Calu3 (cell line): Measurements from ENCODE around the gene CAPN8. TPM values are rescaled to one million over a fixed set of nuclear protein-coding genes. Genes with fewer than 3 reads are reported as not detected.

ENCODE experiments used
- BruUV-seq: library from RNA; stranded (reverse); fragments of 400-500 nt; replicated peaks from 2 replicates; lab custom pipeline; 2021; lab: Mats Ljungman, UMichigan
- CTCF ChIA-PET: fragments of 300-600 bp; sonication (Branson Sonifier 250); formaldehyde crosslinking; loops from one replicate; lab custom pipeline; 2022; ENCODE audit warnings: antibody characterized with exemption; lab: Charles Lee
- DNase-seq: peaks from one replicate; pipeline ENCODE4 v3.0.0; 2022
- H3K27ac Mint-ChIP-seq: one replicate; pipeline ENCODE4 v1.8.0; 2022; ENCODE audit warnings: mixed read lengths; ENCODE audit not compliant: unreplicated experiment
- H3K27me3 Mint-ChIP-seq: one replicate; pipeline ENCODE4 v1.8.0; 2022; ENCODE audit warnings: mixed read lengths; ENCODE audit not compliant: unreplicated experiment
- H3K36me3 Mint-ChIP-seq: one replicate; pipeline ENCODE4 v1.8.0; 2022; ENCODE audit warnings: mild to moderate bottlenecking, moderate library complexity, mixed read lengths; ENCODE audit not compliant: insufficient read depth, unreplicated experiment
- H3K4me1 Mint-ChIP-seq: one replicate; pipeline ENCODE4 v1.8.0; 2022; ENCODE audit warnings: mild to moderate bottlenecking, low read depth, mixed read lengths; ENCODE audit not compliant: unreplicated experiment
- H3K4me3 Mint-ChIP-seq: one replicate; pipeline ENCODE4 v1.8.0; 2022; ENCODE audit warnings: mild to moderate bottlenecking, low read depth, moderate library complexity, mixed read lengths; ENCODE audit not compliant: unreplicated experiment
- H3K9me3 Mint-ChIP-seq: one replicate; pipeline ENCODE4 v1.8.0; 2022; ENCODE audit warnings: low read depth, mixed read lengths; ENCODE audit not compliant: unreplicated experiment
- intact Hi-C: fragments of 100-400 bp; cut with micrococcal nuclease; formaldehyde crosslinking; loops from one replicate; pipeline ENCODE4 v1.10.0; 2022; ENCODE audit not compliant: unreplicated experiment
- total RNA-seq: library from RNA; stranded (reverse); gene quantifications from 2 replicates; pipeline ENCODE4 v1.2.3, GENCODE V29; 2022
- TF ChIP-seq, protein P1 (sequence below): fragments of 200-600 bp; IDR thresholded peaks from one replicate; pipeline ENCODE4 v1.8.0; 2022; ENCODE audit warnings: antibody characterized with exemption; ENCODE audit not compliant: unreplicated experiment

CAPN8 gene
- total RNA-seq, 1 experiment from 2014 or later = 108 TPM

DNA sequence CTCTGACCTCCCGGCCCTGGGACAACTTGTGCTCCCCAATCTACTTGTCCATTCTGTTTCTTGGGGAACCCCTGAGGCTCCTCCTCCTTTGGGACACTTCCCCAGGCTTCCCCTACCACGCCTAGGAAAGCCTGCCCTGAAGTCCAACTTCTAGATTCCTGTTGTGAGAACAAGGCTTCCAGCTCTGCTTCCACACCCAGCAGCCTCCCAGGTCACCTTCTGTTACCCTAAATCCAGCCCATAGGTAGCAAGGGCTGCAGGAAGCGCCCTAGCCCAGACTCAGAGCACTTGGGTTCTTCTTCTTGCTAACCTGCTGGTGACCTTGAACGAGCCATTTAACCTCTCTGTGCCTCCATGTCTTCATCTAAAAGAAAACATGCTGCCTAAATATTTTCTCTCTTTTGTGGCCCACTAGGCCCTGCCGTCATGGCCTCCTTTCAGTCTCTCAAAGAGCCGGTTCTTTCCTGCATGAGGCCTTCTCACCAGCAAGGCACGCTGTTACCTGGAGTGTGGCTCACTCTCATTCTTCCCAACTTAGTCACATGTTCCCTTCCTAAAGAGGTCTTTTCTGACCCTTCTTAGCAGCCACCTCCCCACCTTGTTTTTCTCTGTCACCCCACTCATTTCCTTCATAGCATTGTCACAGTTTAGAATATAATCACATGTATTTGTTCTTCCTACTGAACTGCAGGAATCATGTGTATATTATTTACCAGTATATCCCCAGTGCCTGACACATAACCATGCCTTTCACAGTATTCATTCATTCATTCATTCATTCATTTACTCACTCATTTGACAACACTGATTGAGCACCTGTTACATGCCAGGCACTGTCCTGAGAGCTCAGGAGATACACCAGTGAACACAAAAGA lies 48.3 kb upstream of the CAPN8 start:
- H3K4me3 Mint-ChIP-seq = peak overlapping the region; percentile 80
- intact Hi-C loops = loop anchor here (2.0 kb wide), 1 partner anchor 27 kb away; no protein-coding TSS in a partner anchor
- H3K9me3 Mint-ChIP-seq = no peaks in the 10 kb centered on the region
- TF ChIP-seq, protein P1, sequence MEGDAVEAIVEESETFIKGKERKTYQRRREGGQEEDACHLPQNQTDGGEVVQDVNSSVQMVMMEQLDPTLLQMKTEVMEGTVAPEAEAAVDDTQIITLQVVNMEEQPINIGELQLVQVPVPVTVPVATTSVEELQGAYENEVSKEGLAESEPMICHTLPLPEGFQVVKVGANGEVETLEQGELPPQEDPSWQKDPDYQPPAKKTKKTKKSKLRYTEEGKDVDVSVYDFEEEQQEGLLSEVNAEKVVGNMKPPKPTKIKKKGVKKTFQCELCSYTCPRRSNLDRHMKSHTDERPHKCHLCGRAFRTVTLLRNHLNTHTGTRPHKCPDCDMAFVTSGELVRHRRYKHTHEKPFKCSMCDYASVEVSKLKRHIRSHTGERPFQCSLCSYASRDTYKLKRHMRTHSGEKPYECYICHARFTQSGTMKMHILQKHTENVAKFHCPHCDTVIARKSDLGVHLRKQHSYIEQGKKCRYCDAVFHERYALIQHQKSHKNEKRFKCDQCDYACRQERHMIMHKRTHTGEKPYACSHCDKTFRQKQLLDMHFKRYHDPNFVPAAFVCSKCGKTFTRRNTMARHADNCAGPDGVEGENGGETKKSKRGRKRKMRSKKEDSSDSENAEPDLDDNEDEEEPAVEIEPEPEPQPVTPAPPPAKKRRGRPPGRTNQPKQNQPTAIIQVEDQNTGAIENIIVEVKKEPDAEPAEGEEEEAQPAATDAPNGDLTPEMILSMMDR = no peak
- H3K4me1 Mint-ChIP-seq = peaks cover 67% of the 10 kb centered on the region
- no peak for DNase-seq
- BruUV-seq = TSS peak; percentile 51
- H3K27me3 Mint-ChIP-seq = no peaks in the 10 kb centered on the region
- peaks cover 59% of the 10 kb centered on the region for H3K36me3 Mint-ChIP-seq
- peak overlapping the region; percentile 94 for H3K27ac Mint-ChIP-seq
- CTCF ChIA-PET = interaction anchor here (0.8 to 1.8 kb wide), 4 partner anchors 7 to 695 kb away, joined by 3 to 5 read pairs (median 3); no protein-coding TSS in a partner anchor

DNA sequence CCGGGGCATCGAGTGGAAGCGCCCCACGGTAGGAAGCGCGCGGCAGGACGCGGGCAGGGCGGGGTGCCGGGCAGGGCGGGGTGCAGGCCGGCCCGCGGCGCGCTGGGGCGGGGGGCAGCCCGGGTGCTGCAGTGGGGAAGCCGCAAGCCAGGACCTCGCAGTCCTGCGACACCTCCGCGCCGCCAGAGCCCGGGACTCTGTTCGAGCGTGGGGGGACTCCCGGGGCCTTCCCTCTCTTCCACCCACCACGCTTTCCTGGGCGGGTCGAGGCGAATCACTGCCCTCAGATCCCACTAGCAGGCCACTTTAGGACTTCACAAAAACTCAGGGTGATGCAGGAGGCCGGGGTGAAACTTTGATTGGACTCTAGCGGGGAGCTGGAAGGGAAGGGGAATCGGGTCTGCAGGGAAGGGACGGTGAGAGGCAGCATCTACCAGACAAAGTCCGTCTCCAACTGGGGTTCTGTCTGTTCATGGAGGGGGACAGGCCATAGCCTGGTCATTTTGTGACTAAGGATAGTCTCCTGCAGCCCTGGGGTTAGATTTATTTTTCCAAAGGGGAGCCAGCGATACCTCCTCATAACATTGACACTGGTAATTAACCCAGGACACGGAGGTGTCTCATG lies 47.5 kb upstream of the CAPN8 start:
- intact Hi-C loops = no loop called here
- CTCF ChIA-PET = interaction anchor here (0.6 to 1.8 kb wide), 6 partner anchors 8 to 63 kb away, joined by 3 to 5 read pairs (median 4); no protein-coding TSS in a partner anchor
- H3K27me3 Mint-ChIP-seq = no peaks in the 10 kb centered on the region
- TF ChIP-seq, protein P1 = no peak
- peak overlapping the region; percentile 80 for H3K4me3 Mint-ChIP-seq
- no peaks in the 10 kb centered on the region for H3K9me3 Mint-ChIP-seq
- H3K4me1 Mint-ChIP-seq = peaks cover 71% of the 10 kb centered on the region
- DNase-seq = peak; percentile 40
- no TSS peak for BruUV-seq
- H3K27ac Mint-ChIP-seq = peak overlapping the region; percentile 94
- H3K36me3 Mint-ChIP-seq = peaks cover 54% of the 10 kb centered on the region

GRCh38 chr1:223712194-223712849 lies 46.8 kb upstream of the CAPN8 start, which contains the start of gene CAPN2:
CAPN2 (plus strand) TSS chr1:223712539; CDS start chr1:223712641, 102 bp downstream.
- no TSS peak for BruUV-seq
- Mint-ChIP-seq H3K27me3 (no peaks in the 10 kb centered on the region), H3K4me1 (peaks cover 71% of the 10 kb centered on the region), H3K36me3 (peaks cover 57% of the 10 kb centered on the region), H3K9me3 (no peaks in the 10 kb centered on the region), H3K27ac (peak within 1 kb of the TSS; percentile 94), H3K4me3 (peak within 1 kb of the TSS; percentile 80)
- intact Hi-C loops = no loop called here
- peak; percentile 96 for DNase-seq
- CTCF ChIA-PET = interaction anchor here (0.5 to 1.8 kb wide), 9 partner anchors 9 to 654 kb away, joined by 3 to 5 read pairs (median 4); no protein-coding TSS in a partner anchor
- TF ChIP-seq, protein P1 = peak; percentile 48

DNA sequence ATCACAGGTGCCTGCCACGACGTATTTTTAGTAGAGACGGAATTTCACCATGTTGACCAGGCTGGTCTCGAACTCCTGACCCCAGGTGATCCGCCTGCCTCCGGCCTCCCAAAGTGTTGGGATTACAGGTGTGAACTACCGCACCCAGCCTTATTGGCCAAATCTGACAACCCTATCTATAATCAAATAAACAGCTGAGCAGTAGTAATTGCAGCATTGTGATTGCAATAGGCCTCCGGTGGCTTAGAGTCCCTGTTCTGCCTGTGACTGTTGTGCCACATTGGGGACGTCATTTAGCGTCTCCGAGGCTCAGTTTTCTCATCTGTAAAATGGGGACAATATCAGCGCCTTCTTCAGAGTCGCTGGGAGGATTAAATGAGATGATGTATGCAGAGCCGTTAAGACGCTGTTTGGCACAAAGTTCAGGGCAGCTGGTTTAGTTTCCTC lies 46.3 kb upstream of the CAPN8 start:
- no peaks in the 10 kb centered on the region for H3K9me3 Mint-ChIP-seq
- intact Hi-C loops = no loop called here
- H3K36me3 Mint-ChIP-seq = peaks cover 56% of the 10 kb centered on the region
- BruUV-seq = no TSS peak
- H3K27ac Mint-ChIP-seq = no peak overlapping the region
- peaks cover 71% of the 10 kb centered on the region for H3K4me1 Mint-ChIP-seq
- no peaks in the 10 kb centered on the region for H3K27me3 Mint-ChIP-seq
- no peak for DNase-seq
- TF ChIP-seq, protein P1 = no peak
- peak overlapping the region; percentile 80 for H3K4me3 Mint-ChIP-seq
- CTCF ChIA-PET = interaction anchor here (0.5 to 1.8 kb wide), 6 partner anchors 9 to 655 kb away, joined by 3 to 5 read pairs (median 4); no protein-coding TSS in a partner anchor
